ENCODE data around the gene SLC25A47.
"Not testable (repeated sequence)": the region's sequence is repeated elsewhere in the genome, so short reads cannot be mapped to it uniquely, and the experiment has no call there.

SLC25A47 gene

GRCh38 chr14:100328495-100329163 is 5.5 kb downstream of the SLC25A47 start:
- no peak for DNase-seq

GRCh38 chr14:100329233-100330006 is 6.3 kb downstream of the SLC25A47 start:
- DNase-seq: no peak

- no peak for DNase-seq
Observed at GRCh38 chr14:100330007-100330344, 6.8 kb downstream of the SLC25A47 start.

GRCh38 chr14:100330388-100330931 is 7.3 kb downstream of the SLC25A47 start:
- no peak for DNase-seq

GRCh38 chr14:100332071-100332639 is 9.0 kb downstream of the SLC25A47 start:
- no peak for DNase-seq

- no peak for DNase-seq
Observed at GRCh38 chr14:100332797-100333196, 9.7 kb downstream of the SLC25A47 start.

GRCh38 chr14:100333311-100333710 is 10.2 kb downstream of the SLC25A47 start:
- no peak for DNase-seq

- no peak for DNase-seq
Observed at GRCh38 chr14:100333827-100334226, 10.7 kb downstream of the SLC25A47 start.

GRCh38 chr14:100334904-100335303 is 11.8 kb downstream of the SLC25A47 start:
- no peak for DNase-seq

- no peak for DNase-seq
Observed at GRCh38 chr14:100336618-100337530, 13.7 kb downstream of the SLC25A47 start.

GRCh38 chr14:100339766-100340422 is 16.8 kb downstream of the SLC25A47 start:
- DNase-seq: no peak

GRCh38 chr14:100340423-100340813 is 17.3 kb downstream of the SLC25A47 start:
- DNase-seq: no peak

GRCh38 chr14:100341301-100342031 is 18.3 kb downstream of the SLC25A47 start:
- DNase-seq: no peak

- DNase-seq: no peak
Observed at GRCh38 chr14:100342195-100342594, 19.1 kb downstream of the SLC25A47 start.

GRCh38 chr14:100342826-100343225 is 19.7 kb downstream of the SLC25A47 start:
- DNase-seq: not testable (repeated sequence)

- not testable (repeated sequence) for DNase-seq
Observed at GRCh38 chr14:100344657-100345056, 21.5 kb downstream of the SLC25A47 start.

- DNase-seq: no peak
Observed at GRCh38 chr14:100345711-100346110, 22.6 kb downstream of the SLC25A47 start.

- no peak for DNase-seq
Observed at GRCh38 chr14:100346306-100347091, 23.4 kb downstream of the SLC25A47 start.

- no peak for DNase-seq
Observed at GRCh38 chr14:100348253-100348729, 25.2 kb downstream of the SLC25A47 start.

All from activated T-cell treated with anti-CD3 and anti-CD28 coated beads, Interleukin-2, amount 50 U/mL, for 1 hour (primary cell).